ENCODE measurements around the gene FBXO28.

FBXO28 gene, protein sequence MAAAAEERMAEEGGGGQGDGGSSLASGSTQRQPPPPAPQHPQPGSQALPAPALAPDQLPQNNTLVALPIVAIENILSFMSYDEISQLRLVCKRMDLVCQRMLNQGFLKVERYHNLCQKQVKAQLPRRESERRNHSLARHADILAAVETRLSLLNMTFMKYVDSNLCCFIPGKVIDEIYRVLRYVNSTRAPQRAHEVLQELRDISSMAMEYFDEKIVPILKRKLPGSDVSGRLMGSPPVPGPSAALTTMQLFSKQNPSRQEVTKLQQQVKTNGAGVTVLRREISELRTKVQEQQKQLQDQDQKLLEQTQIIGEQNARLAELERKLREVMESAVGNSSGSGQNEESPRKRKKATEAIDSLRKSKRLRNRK

DNA sequence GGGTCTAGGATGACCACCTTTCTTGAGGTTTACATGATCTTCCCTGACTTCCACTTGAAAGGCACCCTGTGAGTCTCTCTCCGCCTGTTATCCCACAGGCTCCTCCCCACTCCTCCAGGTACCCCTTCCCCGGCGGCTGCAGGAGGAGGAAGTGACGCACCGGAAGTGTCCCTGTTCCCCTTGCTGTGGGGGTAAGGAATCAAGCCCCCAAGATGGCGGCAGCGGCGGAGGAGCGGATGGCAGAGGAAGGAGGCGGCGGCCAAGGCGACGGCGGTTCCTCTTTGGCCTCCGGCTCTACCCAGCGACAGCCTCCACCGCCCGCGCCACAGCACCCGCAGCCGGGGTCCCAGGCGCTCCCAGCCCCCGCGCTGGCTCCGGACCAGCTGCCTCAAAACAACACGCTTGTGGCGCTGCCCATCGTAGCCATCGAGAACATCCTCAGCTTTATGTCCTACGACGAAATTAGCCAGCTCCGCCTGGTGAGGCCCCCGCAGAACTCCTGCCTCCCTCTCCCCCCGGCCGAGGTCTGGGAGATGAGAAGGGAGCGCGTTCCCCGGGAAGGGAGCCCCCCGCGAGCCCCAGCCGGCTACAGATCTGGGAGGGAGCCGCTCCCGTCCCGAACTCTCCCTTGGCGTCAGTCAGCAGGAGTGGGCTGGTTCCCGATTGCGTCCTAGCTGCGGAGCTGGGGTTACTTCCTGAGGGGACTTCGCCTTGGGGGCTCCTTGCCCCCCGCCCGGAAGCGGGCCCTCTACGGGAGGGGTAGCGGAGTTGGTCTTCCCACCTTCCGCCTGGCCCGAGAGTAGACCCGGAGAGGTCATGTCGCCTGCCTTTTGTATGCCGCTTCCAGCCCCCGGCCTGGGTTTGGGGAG lies at the start of gene FBXO28:
Gene FBXO28 (plus strand): TSS at position 194 of the 869 bp plus-strand sequence. CDS start 19 bp downstream, at position 213.
- Histone ChIP-seq H3K4me2 (ENCODE audit: low read depth, low read length, poor library complexity, severe bottlenecking) (peak within 1 kb of the TSS; percentile 90), H3K79me2 (ENCODE audit: insufficient read depth, low read length) (peaks cover 54% of the 10 kb centered on the region), H3F3A (ENCODE audit: low read depth) (peaks cover 12% of the 10 kb centered on the region), H3K4me3 (ENCODE audit: low read length, poor library complexity, severe bottlenecking) (peak within 1 kb of the TSS; percentile 82), H3K9ac (ENCODE audit: low read depth, low read length, poor library complexity, severe bottlenecking) (peak within 1 kb of the TSS; percentile 92), H3K36me3 (ENCODE audit: insufficient read depth, low read length) (no peaks in the 10 kb centered on the region; the same call in 1 of the 2 replicates), H2AFZ (ENCODE audit: low read length) (peak within 1 kb of the TSS; percentile 95), H4K20me1 (ENCODE audit: insufficient read depth, low read length, poor library complexity, severe bottlenecking) (peaks cover 29% of the 10 kb centered on the region), H3K4me1 (ENCODE audit: insufficient read depth, low read length, poor library complexity, severe bottlenecking) (peaks cover 34% of the 10 kb centered on the region), H3K9me3 (ENCODE audit: insufficient read depth, low read depth, low read length) (no peaks in the 10 kb centered on the region), H3K27me3 (ENCODE audit: insufficient read depth, low read length, poor library complexity, severe bottlenecking) (peaks cover 40% of the 10 kb centered on the region), H3K9me2 (replicated peaks; ENCODE audit: low read depth, low read length) (no peaks in the 10 kb centered on the region)
- no peak for TF ChIP-seq CTCF (conservative IDR thresholded peaks at IDR 0.05; ENCODE audit: low read length)
- no peak for TF ChIP-seq EZH2phosphoT487 (IDR thresholded peaks at IDR 0.05; ENCODE audit: borderline replicate concordance)

DNA sequence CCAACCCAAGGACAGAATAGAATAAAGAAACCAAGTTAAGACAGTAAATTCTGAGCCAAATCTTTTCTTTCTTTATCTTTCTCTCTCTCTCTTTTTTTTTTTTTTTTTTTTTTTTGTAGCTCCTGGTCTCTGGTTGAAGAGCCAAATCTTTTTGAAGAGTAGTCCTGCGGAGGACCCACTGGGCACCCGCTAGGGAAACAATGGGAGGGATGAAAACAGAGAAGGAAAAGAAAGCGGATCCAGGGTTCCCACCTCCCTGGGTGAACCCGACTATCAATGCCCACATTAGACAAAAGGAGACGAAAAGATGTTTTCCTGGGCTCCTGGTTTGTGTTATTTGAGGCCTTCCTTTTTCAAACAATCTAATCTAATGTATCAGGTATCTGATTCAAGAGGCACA lies 49.8 kb upstream of the FBXO28 start:
- TF ChIP-seq EZH2phosphoT487 (IDR thresholded peaks at IDR 0.05; ENCODE audit: borderline replicate concordance), result no peak
- no peak for TF ChIP-seq CTCF (conservative IDR thresholded peaks at IDR 0.05; ENCODE audit: low read length)
- H3K9ac ChIP-seq (ENCODE audit: low read depth, low read length, poor library complexity, severe bottlenecking), result no peak overlapping the region
- no peaks in the 10 kb centered on the region for H3K27me3 ChIP-seq (ENCODE audit: insufficient read depth, low read length, poor library complexity, severe bottlenecking)
- no peak overlapping the region for H2AFZ ChIP-seq (ENCODE audit: low read length)
- no peaks in the 10 kb centered on the region for H3F3A ChIP-seq (ENCODE audit: low read depth)
- no peaks in the 10 kb centered on the region for H4K20me1 ChIP-seq (ENCODE audit: insufficient read depth, low read length, poor library complexity, severe bottlenecking)
- no peaks in the 10 kb centered on the region for H3K79me2 ChIP-seq (ENCODE audit: insufficient read depth, low read length)
- no peaks in the 10 kb centered on the region for H3K9me3 ChIP-seq (ENCODE audit: insufficient read depth, low read depth, low read length)
- H3K9me2 ChIP-seq (replicated peaks; ENCODE audit: low read depth, low read length), result no peaks in the 10 kb centered on the region
- no peak overlapping the region for H3K4me3 ChIP-seq (ENCODE audit: low read length, poor library complexity, severe bottlenecking)
- no peaks in the 10 kb centered on the region for H3K4me1 ChIP-seq (ENCODE audit: insufficient read depth, low read length, poor library complexity, severe bottlenecking)
- H3K4me2 ChIP-seq (ENCODE audit: low read depth, low read length, poor library complexity, severe bottlenecking), result no peak overlapping the region
- no peaks in the 10 kb centered on the region for H3K36me3 ChIP-seq (ENCODE audit: insufficient read depth, low read length)

GRCh38 chr1:224065455-224065854 lies 48.5 kb upstream of the FBXO28 start:
- Histone ChIP-seq H3K36me3 (ENCODE audit: insufficient read depth, low read length) (no peaks in the 10 kb centered on the region), H3K4me2 (ENCODE audit: low read depth, low read length, poor library complexity, severe bottlenecking) (no peak overlapping the region), H3K27me3 (ENCODE audit: insufficient read depth, low read length, poor library complexity, severe bottlenecking) (no peaks in the 10 kb centered on the region), H2AFZ (ENCODE audit: low read length) (no peak overlapping the region), H3F3A (ENCODE audit: low read depth) (no peaks in the 10 kb centered on the region), H3K9me3 (ENCODE audit: insufficient read depth, low read depth, low read length) (no peaks in the 10 kb centered on the region), H3K9ac (ENCODE audit: low read depth, low read length, poor library complexity, severe bottlenecking) (no peak overlapping the region), H3K4me1 (ENCODE audit: insufficient read depth, low read length, poor library complexity, severe bottlenecking) (no peaks in the 10 kb centered on the region), H3K79me2 (ENCODE audit: insufficient read depth, low read length) (no peaks in the 10 kb centered on the region), H3K4me3 (ENCODE audit: low read length, poor library complexity, severe bottlenecking) (no peak overlapping the region), H4K20me1 (ENCODE audit: insufficient read depth, low read length, poor library complexity, severe bottlenecking) (no peaks in the 10 kb centered on the region), H3K9me2 (replicated peaks; ENCODE audit: low read depth, low read length) (no peaks in the 10 kb centered on the region)
- TF ChIP-seq CTCF (conservative IDR thresholded peaks at IDR 0.05; ENCODE audit: low read length), result no peak
- no peak for TF ChIP-seq EZH2phosphoT487 (IDR thresholded peaks at IDR 0.05; ENCODE audit: borderline replicate concordance)
